Neural crest cell (in vitro differentiated cells): ENCODE data around the gene ASCC3. TPM values are rescaled to one million over a fixed set of nuclear protein-coding genes. Genes with fewer than 3 reads are reported as not detected.

Experiments
- DNase-seq: peaks from one replicate; pipeline ENCODE4 v3.0.0; 2021; ENCODE audit warnings: low read depth, mixed read lengths, low spot score
- H3K27ac Mint-ChIP-seq: one replicate; pipeline ENCODE4 v1.8.0; 2021; ENCODE audit warnings: mild to moderate bottlenecking, mixed read lengths; ENCODE audit not compliant: unreplicated experiment
- H3K27me3 Mint-ChIP-seq: 2 replicates; pipeline ENCODE4 v1.8.0; 2021; ENCODE audit warnings: low read depth, mild to moderate bottlenecking, mixed read lengths
- H3K36me3 Mint-ChIP-seq: 2 replicates; pipeline ENCODE4 v1.8.0; 2021; ENCODE audit warnings: low read depth, mild to moderate bottlenecking, mixed read lengths
- H3K4me1 Mint-ChIP-seq: 2 replicates; pipeline ENCODE4 v1.8.0; 2021; ENCODE audit warnings: mixed read lengths
- H3K4me3 Mint-ChIP-seq: one replicate; pipeline ENCODE4 v1.8.0; 2021; ENCODE audit warnings: mild to moderate bottlenecking, mixed read lengths
- H3K9me3 Mint-ChIP-seq: 2 replicates; pipeline ENCODE4 v1.8.0; 2021; ENCODE audit warnings: mixed read lengths
- CTCF ChIP-seq: fragments of 200-600 bp; sonication (generic); conservative IDR thresholded peaks from 2 replicates; pipeline ENCODE4 v1.5.0; 2021; ENCODE audit warnings: antibody characterized with exemption, mild to moderate bottlenecking
- total RNA-seq: library from RNA; stranded (reverse); gene quantifications from 2 replicates; pipeline ENCODE4 v1.2.1, GENCODE V29; 2021

ASCC3 gene
- total RNA-seq, 1 donor from 2014 or later, result 31.4 TPM

- TF ChIP-seq CTCF, result no peak
- no peak overlapping the region for H3K4me3 Mint-ChIP-seq
- H3K36me3 Mint-ChIP-seq, result peaks cover 13% of the 10 kb centered on the region
Measured at GRCh38 chr6:100630536-100630935, 250.6 kb downstream of the ASCC3 start.

GRCh38 chr6:100627911-100628758 lies 253.0 kb downstream of the ASCC3 start:
- Mint-ChIP-seq H3K27ac (no peak overlapping the region), H3K9me3 (no peaks in the 10 kb centered on the region), H3K4me1 (peaks cover 9% of the 10 kb centered on the region), H3K4me3 (no peak overlapping the region), H3K36me3 (peaks cover 12% of the 10 kb centered on the region), H3K27me3 (no peaks in the 10 kb centered on the region)
- no peak for TF ChIP-seq CTCF
- no peak for DNase-seq

More at GRCh38 chr6:100630536-100630935, 250.6 kb downstream of the ASCC3 start:
- H3K4me1 Mint-ChIP-seq, result peaks cover 12% of the 10 kb centered on the region
- H3K9me3 Mint-ChIP-seq, result no peaks in the 10 kb centered on the region
- DNase-seq, result no peak
- H3K27me3 Mint-ChIP-seq, result no peaks in the 10 kb centered on the region
- H3K27ac Mint-ChIP-seq, result no peak overlapping the region

- Mint-ChIP-seq H3K4me3 (no peak overlapping the region), H3K9me3 (peaks cover 2% of the 10 kb centered on the region), H3K4me1 (no peaks in the 10 kb centered on the region), H3K36me3 (peaks cover 18% of the 10 kb centered on the region), H3K27ac (no peak overlapping the region), H3K27me3 (no peaks in the 10 kb centered on the region)
- no peak for DNase-seq
- no peak for TF ChIP-seq CTCF
Measured at GRCh38 chr6:100626721-100627120, 254.4 kb downstream of the ASCC3 start.

GRCh38 chr6:100622907-100623692 lies 258.0 kb downstream of the ASCC3 start:
- Mint-ChIP-seq H3K9me3 (peaks cover 4% of the 10 kb centered on the region), H3K4me1 (no peaks in the 10 kb centered on the region), H3K27me3 (no peaks in the 10 kb centered on the region), H3K27ac (no peak overlapping the region), H3K4me3 (no peak overlapping the region), H3K36me3 (peaks cover 20% of the 10 kb centered on the region)
- no peak for TF ChIP-seq CTCF
- no peak for DNase-seq

- no peak for DNase-seq
- Mint-ChIP-seq H3K36me3 (peaks cover 14% of the 10 kb centered on the region), H3K27ac (no peak overlapping the region), H3K27me3 (no peaks in the 10 kb centered on the region), H3K4me3 (no peak overlapping the region), H3K9me3 (peaks cover 4% of the 10 kb centered on the region), H3K4me1 (no peaks in the 10 kb centered on the region)
- no peak for TF ChIP-seq CTCF
Measured at GRCh38 chr6:100620085-100620840, 260.9 kb downstream of the ASCC3 start.
